ENCODE data around the gene CUL9.
A peak's percentile ranks its signal among the peaks of the same experiment; 100 is the strongest.

The CUL9 gene

GRCh38 chr6:43173591-43174262 lies 8.3 kb upstream of the CUL9 start:
- DNase-seq = no peak

GRCh38 chr6:43174263-43175112 lies 7.5 kb upstream of the CUL9 start:
- DNase-seq = peak; percentile 92 to 93

- DNase-seq = no peak
Observed at GRCh38 chr6:43175676-43176422, 6.1 kb upstream of the CUL9 start.

- DNase-seq = no peak
Observed at GRCh38 chr6:43176423-43176786, 5.6 kb upstream of the CUL9 start.

GRCh38 chr6:43178150-43178549 lies 3.8 kb upstream of the CUL9 start:
- no peak for DNase-seq

- DNase-seq = no peak
Observed at GRCh38 chr6:43178951-43179830, 2.8 kb upstream of the CUL9 start.

GRCh38 chr6:43180058-43180457 lies 1.9 kb upstream of the CUL9 start:
- no peak for DNase-seq

GRCh38 chr6:43180985-43181384 lies 1.0 kb upstream of the CUL9 start:
- DNase-seq = no peak

- DNase-seq = no peak
Observed at GRCh38 chr6:43181621-43181941, 415 bp upstream of the CUL9 start.

- no peak for DNase-seq
Observed at GRCh38 chr6:43183441-43183840, 1.4 kb downstream of the CUL9 start.

GRCh38 chr6:43184268-43184985 lies 2.4 kb downstream of the CUL9 start:
- no peak for DNase-seq

GRCh38 chr6:43185391-43185985 lies 3.5 kb downstream of the CUL9 start:
- no peak for DNase-seq

GRCh38 chr6:43186019-43186418 lies 4.0 kb downstream of the CUL9 start:
- DNase-seq = no peak

- DNase-seq = no peak
Observed at GRCh38 chr6:43186706-43187105, 4.7 kb downstream of the CUL9 start.

- DNase-seq = no peak
Observed at GRCh38 chr6:43187821-43188220, 5.8 kb downstream of the CUL9 start.

GRCh38 chr6:43188426-43188825 lies 6.4 kb downstream of the CUL9 start:
- no peak for DNase-seq

GRCh38 chr6:43189776-43190304 lies 7.8 kb downstream of the CUL9 start:
- DNase-seq = no peak

GRCh38 chr6:43192911-43193310 lies 10.9 kb downstream of the CUL9 start:
- no peak for DNase-seq

- DNase-seq = no peak
Observed at GRCh38 chr6:43193929-43194328, 11.9 kb downstream of the CUL9 start.

- DNase-seq = no peak
Observed at GRCh38 chr6:43196337-43196736, 14.3 kb downstream of the CUL9 start.

- no peak for DNase-seq
Observed at GRCh38 chr6:43199912-43200311, 17.9 kb downstream of the CUL9 start.

GRCh38 chr6:43200541-43200940 lies 18.5 kb downstream of the CUL9 start:
- DNase-seq = no peak

Data from stimulated activated CD4-positive, alpha-beta T cell treated with anti-CD3 and anti-CD28 coated beads, Interleukin-2, amount 100 ng/mL, for 24 hours (primary cell).